ENCODE results near the gene VAV3.
"Not testable (repeated sequence)": the region's sequence is repeated elsewhere in the genome, so short reads cannot be mapped to it uniquely, and the experiment has no call there.

The VAV3 gene

GRCh38 chr1:107678993-107679392 lies 286.0 kb downstream of the VAV3 start:
- no peak for DNase-seq

DNA sequence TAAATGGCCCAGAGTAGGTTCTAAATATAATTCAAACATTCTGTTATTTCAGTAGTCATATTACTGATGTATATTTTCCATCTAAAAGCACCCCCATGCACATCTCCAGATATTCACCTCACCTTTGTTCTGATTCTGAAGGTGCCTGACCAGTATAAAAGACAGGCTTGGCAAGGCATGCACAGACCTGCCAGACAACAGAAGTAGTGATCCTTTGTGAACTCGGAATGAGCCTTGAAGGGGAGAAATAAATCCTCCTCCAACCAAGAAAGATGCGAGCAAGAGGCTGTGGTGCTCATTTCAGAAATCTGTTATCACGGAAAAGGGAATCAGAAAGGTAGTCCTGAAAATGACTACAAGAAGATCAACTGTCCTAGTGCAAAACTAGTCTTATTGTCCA lies 287.3 kb downstream of the VAV3 start:
- no peak for DNase-seq

GRCh38 chr1:107674486-107674885 lies 290.5 kb downstream of the VAV3 start:
- DNase-seq: no peak

GRCh38 chr1:107673006-107673405 lies 292.0 kb downstream of the VAV3 start:
- DNase-seq: no peak

GRCh38 chr1:107670397-107671040 lies 294.5 kb downstream of the VAV3 start:
- DNase-seq: no peak

DNA sequence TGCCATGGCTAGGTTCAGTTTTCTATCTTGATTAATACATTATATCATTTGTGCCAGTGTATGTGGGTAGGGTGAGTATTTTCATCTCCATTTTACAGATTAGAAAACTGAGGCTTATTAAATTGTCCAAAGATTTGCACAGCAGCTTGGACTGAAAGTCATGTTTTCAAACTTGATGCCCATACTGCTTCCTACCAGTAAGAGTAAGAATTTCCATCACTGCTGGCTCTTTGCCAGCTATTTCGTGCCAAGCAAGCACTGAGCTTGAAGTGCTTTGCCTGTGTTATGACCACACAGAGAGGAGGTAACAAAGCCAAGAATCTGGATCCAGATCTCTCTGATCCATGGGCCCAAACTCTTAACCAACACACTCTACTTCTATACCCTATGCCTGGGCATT lies 295.0 kb downstream of the VAV3 start:
- no peak for DNase-seq

DNA sequence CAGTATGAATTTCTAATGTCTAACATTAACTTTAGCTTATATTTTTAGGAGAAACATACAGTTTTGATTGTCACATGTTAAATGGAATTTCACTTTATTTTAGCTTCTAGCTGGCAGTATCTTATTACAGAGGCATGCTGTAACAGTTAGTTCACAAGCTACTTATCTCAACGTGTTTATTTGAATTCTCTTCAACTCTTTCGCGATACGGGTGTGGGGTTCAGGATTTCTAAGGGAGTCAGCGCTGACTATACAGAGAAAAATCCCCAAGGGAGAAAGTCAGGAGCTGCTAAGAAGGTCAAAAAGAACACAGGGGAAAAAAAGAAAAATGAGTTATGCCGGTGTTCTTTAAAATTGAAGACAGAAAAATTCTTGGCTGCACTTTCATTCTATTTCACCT lies 296.2 kb downstream of the VAV3 start:
- no peak for DNase-seq

DNA sequence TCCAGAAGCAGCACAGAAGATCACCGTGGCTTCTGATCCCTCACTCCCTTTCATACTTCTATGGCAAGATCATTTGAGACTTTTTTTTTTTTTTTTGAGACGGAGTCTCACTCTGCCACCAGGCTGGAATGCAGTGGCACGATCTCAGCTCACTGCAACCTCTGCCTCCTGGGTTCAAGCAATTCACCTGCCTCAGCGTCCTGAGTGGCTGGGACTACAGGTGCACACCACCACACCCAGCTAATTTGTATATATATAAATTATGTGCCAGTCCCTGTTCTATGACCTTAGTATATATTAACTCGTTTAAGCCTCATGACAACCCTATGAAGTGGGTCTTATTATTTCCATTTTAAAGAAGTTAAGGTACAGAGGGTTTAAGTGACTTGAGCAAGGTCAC lies 298.5 kb downstream of the VAV3 start:
- DNase-seq: no peak

DNA sequence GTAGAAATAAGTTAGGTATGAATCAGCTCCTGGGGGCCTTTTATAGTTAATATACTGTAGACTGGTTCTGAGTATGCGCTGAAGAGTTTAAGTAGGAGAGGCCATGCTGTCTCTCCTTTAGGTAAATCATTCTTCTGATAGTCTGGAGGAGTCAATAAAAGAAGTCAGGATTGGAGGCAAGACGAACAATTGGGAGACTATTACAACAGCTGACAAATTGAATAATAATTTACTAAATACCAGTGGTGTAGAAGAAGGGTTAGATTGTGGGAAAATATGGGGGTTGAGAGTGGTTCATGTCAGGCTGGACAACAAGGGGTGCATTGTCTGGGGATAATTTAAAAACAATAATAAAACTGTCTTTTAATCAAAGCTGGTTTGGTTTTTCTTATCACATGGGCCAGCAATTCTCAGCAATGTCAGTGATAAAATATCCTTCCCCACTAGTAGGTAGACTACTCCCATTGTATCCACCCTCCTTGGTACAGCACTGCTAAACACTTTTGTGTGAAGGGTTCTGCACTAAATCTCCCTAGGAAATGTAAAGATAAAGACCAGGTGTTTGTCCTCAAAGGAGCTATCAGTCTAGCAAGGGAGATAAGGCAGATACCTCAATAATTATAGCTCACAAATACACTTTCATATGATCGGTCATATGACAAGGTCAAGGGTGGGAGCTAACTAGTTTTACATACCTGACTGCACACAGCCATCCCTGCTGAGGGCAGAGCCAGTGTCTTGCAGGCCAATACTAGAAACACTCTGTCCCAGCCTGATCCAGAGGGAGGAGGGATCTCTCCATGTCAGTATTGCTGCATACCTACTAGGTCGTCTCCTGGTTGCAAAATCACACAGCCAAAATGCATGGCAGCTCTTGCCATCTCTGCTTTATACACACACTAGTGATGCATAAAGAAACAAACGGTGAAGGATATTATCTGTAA lies 299.7 kb downstream of the VAV3 start:
- no peak for DNase-seq

- no peak for DNase-seq
Measured at GRCh38 chr1:107662971-107663370, 302.0 kb downstream of the VAV3 start.

DNA sequence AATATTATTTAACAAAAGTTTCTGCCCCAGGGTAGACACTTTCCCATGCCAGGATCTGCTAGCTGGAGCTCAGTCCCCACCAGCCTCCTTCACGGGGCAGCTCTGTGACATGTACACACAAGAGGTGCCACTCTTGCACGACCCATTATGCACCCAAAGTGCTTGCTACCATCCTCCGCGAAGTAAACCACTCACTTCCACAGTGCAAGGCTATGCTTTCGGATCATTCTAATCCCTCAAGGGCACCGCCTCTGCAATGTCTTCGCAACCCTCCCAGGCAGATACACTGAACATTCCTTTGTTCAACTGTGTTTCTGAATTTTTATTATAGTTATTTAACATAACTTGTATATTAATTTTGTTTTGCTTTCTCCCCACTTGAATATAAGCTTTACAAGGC lies 303.8 kb downstream of the VAV3 start:
- no peak for DNase-seq

- no peak for DNase-seq
Measured at GRCh38 chr1:107659961-107660360, 305.0 kb downstream of the VAV3 start.

GRCh38 chr1:107657356-107657755 lies 307.6 kb downstream of the VAV3 start:
- no peak for DNase-seq

DNA sequence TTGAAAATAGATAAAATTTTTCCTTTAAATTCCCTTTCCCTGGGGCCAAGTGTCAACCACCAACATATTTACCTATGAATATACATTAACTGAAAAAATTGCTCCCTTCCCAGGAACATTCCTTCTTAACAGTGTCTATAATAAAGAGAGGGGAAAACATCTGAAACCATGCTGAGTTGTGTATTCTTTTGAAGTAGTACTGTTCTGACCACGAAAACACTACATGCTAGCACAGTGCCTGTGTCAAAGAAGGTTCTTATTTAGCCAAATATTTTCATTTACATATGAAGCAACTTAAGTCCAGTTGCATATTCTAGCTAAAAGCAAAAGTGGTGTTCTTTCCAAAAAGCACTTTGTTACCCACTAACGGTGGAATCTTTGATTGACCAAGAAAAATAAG lies 311.2 kb downstream of the VAV3 start:
- no peak for DNase-seq

DNA sequence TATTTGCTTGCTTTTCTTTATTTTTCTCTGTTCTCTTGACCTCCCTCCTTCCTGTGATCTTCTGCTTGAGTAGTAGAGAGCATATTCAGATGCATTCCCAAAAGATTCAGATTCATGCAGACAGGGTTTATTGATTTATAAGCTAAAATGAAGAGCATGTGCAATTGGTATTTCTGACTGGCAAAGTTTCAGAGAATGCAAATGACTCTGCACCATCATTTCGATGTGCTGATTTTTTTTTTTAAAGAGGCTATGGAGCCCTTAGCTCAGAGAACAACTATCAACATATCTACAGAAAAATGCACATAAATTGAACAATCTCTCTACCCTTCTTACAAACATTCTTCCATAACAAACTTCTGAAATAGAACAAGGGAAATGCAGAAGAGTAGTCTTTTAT lies 312.0 kb downstream of the VAV3 start:
- DNase-seq: no peak

- DNase-seq: not testable (repeated sequence)
Measured at GRCh38 chr1:107650825-107651224, 314.2 kb downstream of the VAV3 start.

GRCh38 chr1:107649023-107649422 lies 316.0 kb downstream of the VAV3 start:
- DNase-seq: no peak

GRCh38 chr1:107648071-107648470 lies 316.9 kb downstream of the VAV3 start:
- DNase-seq: no peak

DNA sequence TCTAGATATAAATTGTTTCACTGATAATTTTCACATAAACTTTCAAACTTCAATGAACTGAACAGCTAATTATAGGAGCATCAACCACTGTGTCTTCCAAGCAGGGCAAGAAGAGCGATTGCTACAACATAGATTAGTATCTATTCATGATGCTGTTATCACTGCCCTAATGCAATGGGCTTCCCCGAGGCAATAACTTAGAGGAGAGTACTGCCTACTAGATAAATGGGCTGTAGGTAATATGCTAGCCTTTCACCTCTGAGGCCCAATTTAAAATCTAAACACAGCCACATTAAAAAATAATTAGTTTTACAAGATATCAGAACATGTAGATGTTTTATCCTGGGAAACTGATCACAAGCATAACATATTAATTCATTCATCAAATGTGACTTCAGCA lies 318.0 kb downstream of the VAV3 start:
- no peak for DNase-seq

DNA sequence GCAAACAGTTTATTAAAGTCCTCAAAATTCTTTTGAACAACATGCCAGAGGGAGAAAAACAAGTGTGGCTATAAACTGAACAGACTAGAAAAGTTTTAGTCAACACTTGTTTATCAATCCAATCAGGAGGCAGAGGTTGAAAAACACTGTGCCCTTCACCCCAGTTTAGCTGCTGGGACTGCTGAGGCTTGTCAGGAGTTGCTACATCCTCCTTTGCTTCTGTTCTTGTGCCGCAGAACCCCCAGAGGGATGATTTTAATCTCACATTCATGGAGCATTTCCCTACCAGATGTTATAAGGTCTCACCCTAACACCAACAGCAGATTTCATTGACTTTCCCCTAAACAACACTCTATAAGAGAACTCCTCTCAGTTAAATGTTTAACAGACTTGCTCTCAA lies 321.2 kb downstream of the VAV3 start:
- DNase-seq: no peak

GRCh38 chr1:107640207-107640606 lies 324.8 kb downstream of the VAV3 start:
- DNase-seq: no peak

DNA sequence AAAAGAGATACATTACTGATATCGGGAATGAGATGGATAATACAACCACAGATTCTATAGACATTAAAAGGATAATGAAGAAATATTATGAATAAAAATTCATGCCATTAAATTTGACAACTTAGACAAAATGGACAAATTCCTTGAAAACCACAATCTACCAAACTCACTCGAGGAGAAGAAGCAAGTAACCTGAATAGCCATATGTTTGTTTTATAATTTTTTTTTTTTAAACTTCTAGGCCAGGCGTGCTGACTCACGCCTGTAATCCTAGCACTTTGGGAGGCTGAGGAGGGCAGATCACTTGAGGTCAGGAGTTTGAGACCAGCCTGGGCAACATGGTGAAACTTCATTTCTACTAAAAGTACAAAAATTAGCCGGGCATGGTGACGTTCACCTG lies 327.9 kb downstream of the VAV3 start:
- DNase-seq: no peak

DNA sequence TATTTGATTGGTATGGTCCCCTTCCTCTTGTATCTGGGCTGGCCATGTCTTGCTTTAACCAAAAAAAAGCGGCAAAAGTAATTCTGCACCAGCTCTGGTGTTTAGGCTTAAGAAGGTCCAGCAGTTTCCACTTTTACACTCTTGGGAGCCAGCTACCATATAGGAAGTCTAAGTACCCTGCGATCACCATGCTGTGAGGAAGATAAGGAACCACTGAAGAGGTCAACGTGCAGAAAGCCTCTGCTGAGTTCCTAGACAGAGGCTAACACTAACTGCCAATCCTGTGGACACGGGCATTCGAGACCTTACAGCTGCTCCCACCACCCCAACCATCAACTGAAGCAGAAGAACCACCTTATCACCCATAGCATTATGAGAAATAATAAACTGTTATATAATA lies 331.4 kb downstream of the VAV3 start:
- no peak for DNase-seq

- no peak for DNase-seq
Measured at GRCh38 chr1:107626073-107626796, 338.7 kb downstream of the VAV3 start.

Measured in activated CD4-positive, alpha-beta T cell treated with anti-CD3 and anti-CD28 coated beads for 4 hours (primary cell).